Osteocyte (in vitro differentiated cells): ENCODE results near the gene CCDC159. TPM values are rescaled to one million over a fixed set of nuclear protein-coding genes. Genes with fewer than 3 reads are reported as not detected.
A peak's percentile ranks its signal among the peaks of the same experiment; 100 is the strongest.

Source experiments
- DNase-seq: peaks from one replicate; pipeline ENCODE4 v3.0.0; 2021; ENCODE audit warnings: mixed read lengths; ENCODE audit not compliant: unreplicated experiment; ENCODE audit errors: extremely low spot score
- H3K27ac Mint-ChIP-seq: one replicate; pipeline ENCODE4 v1.8.0; 2021; ENCODE audit warnings: mild to moderate bottlenecking, mixed read lengths; ENCODE audit not compliant: unreplicated experiment
- H3K27me3 Mint-ChIP-seq: one replicate; pipeline ENCODE4 v1.8.0; 2021; ENCODE audit warnings: mixed read lengths; ENCODE audit not compliant: unreplicated experiment
- H3K36me3 Mint-ChIP-seq: one replicate; pipeline ENCODE4 v1.8.0; 2021; ENCODE audit warnings: mixed read lengths; ENCODE audit not compliant: unreplicated experiment
- H3K4me1 Mint-ChIP-seq: one replicate; pipeline ENCODE4 v1.8.0; 2021; ENCODE audit warnings: mixed read lengths; ENCODE audit not compliant: unreplicated experiment
- H3K4me3 Mint-ChIP-seq: one replicate; pipeline ENCODE4 v1.8.0; 2021; ENCODE audit warnings: mild to moderate bottlenecking, moderate library complexity, mixed read lengths; ENCODE audit not compliant: unreplicated experiment
- H3K9me3 Mint-ChIP-seq: one replicate; pipeline ENCODE4 v1.8.0; 2021; ENCODE audit warnings: mixed read lengths; ENCODE audit not compliant: unreplicated experiment
- long read RNA-seq: library from polyadenylated mRNA; unstranded; transcript quantifications from one replicate; pipeline ENCODE4 v2.0.0, GENCODE V29; 2021
- total RNA-seq: library from RNA; stranded (reverse); gene quantifications from 2 replicates; pipeline ENCODE4 v1.2.1, GENCODE V29; 2021
- TF ChIP-seq, protein P1 (sequence below): fragments of 200-600 bp; sonication (generic); IDR thresholded peaks from 2 replicates; pipeline ENCODE4 v1.5.0; 2021; ENCODE audit warnings: antibody characterized with exemption, mild to moderate bottlenecking, moderate library complexity

CCDC159 gene, protein sequence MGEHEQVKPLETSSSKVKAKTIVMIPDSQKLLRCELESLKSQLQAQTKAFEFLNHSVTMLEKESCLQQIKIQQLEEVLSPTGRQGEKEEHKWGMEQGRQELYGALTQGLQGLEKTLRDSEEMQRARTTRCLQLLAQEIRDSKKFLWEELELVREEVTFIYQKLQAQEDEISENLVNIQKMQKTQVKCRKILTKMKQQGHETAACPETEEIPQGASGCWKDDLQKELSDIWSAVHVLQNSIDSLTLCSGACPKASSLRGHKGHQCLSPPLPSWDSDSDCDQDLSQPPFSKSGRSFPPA
- total RNA-seq = 22.4 and 28.1 TPM in 2 replicates
- long read RNA-seq, partial matches to known transcripts = 1 of 6 reads
- long read RNA-seq, other reads (novel, unspliced or antisense) = 3 of 6 reads

DNA sequence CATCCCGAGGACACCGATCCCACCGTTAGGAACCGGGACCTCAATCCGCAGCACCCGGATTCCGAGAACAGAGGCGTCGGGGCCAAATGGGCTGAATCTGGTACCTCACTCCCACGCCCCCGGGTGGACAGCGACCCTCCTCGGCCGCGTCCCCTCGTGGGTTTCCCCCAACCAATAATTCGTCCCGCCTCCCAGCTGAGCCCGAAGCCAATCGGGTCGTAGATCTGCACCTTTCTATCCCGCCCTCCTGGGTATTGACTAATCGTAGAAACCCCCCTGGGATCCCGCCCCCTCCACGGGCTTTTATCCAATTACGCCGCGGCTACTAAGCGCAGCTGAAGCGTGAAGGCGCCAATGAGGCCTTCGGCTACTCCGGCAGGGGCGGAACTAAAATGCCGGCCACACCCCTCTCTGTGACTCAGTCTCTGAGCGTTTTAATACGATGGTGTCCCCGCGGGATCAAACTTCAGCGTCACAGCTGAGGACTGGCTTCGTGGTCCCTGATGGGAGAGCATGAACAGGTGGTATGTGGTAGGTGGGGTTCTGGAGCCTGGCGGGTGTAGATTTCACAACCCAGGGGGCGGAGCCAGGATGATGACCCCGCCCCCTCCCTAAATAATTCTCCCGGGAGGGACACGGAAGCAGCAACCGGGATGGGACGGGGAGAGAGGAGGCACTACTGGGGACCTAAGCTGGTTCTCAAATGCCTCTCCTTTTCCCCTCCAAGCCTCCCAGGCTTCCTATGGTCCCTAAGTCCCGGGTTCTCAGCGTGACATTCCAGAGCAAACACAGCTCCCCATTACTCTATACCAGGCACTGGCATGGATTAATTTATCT, at the start of gene CCDC159, which contains the start of gene TMEM205:
Gene CCDC159 (plus strand): TSS at position 416 of the 837 bp plus-strand sequence. CDS start 88 bp downstream, at position 504.
Gene TMEM205 (minus strand): TSS at position 165 of the 837 bp plus-strand sequence. CDS start 649 bp downstream, outside the sequence.
- Mint-ChIP-seq H3K4me1 (peaks cover 31% of the 10 kb centered on the region), H3K27me3 (no peaks in the 10 kb centered on the region), H3K27ac (peak within 1 kb of the TSS; percentile 94), H3K4me3 (peak within 1 kb of the TSS; percentile 91), H3K9me3 (peaks cover 7% of the 10 kb centered on the region), H3K36me3 (peaks cover 3% of the 10 kb centered on the region)
- DNase-seq = peak; percentile 99
- TF ChIP-seq, protein P1, sequence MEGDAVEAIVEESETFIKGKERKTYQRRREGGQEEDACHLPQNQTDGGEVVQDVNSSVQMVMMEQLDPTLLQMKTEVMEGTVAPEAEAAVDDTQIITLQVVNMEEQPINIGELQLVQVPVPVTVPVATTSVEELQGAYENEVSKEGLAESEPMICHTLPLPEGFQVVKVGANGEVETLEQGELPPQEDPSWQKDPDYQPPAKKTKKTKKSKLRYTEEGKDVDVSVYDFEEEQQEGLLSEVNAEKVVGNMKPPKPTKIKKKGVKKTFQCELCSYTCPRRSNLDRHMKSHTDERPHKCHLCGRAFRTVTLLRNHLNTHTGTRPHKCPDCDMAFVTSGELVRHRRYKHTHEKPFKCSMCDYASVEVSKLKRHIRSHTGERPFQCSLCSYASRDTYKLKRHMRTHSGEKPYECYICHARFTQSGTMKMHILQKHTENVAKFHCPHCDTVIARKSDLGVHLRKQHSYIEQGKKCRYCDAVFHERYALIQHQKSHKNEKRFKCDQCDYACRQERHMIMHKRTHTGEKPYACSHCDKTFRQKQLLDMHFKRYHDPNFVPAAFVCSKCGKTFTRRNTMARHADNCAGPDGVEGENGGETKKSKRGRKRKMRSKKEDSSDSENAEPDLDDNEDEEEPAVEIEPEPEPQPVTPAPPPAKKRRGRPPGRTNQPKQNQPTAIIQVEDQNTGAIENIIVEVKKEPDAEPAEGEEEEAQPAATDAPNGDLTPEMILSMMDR = peak; percentile 19

DNA sequence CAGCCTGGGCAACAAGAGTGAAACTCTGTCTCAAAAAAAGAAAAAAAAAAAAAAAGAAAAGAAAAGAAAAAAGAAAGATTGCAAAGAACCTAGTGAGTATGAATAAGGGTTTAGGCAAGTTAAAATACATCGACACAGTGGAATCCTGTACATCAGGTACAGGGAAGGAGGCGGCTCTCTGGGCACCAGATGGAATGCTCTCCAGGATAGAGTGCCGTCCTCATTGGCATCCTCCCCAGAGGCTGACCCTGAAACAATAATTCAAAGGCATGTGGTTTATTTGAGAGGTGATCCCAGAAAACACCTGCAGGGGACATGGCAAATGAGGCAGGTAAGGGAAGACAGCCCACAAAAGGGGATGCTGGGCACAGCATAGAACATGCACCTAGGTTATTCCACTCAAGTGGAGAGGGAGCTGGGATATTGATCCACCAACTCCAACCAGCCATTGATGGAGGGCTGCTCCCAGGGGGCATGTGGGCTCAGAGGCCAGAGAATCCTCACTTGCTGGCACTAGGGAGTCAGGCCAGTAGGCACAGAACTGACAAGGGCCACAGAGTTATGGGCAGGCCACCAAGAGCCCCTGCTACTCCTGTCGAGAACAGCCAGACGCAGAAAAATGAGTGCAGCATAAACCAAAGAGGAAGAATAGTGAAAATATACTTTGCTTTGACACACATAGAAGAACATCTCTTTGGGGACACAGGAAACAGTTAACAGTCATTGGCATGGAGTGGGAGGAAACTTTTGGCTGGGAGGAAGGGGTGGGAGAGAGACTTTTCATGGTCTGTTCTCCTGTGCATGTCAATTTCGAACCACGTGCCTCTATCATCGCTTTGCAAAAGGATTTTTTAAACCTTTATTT, 46.1 kb upstream of the CCDC159 start:
- Mint-ChIP-seq H3K27me3 (peaks cover 29% of the 10 kb centered on the region), H3K4me3 (no peak overlapping the region), H3K9me3 (no peaks in the 10 kb centered on the region), H3K36me3 (no peaks in the 10 kb centered on the region), H3K27ac (no peak overlapping the region), H3K4me1 (no peaks in the 10 kb centered on the region)
- TF ChIP-seq, protein P1 = no peak
- DNase-seq = no peak

DNA sequence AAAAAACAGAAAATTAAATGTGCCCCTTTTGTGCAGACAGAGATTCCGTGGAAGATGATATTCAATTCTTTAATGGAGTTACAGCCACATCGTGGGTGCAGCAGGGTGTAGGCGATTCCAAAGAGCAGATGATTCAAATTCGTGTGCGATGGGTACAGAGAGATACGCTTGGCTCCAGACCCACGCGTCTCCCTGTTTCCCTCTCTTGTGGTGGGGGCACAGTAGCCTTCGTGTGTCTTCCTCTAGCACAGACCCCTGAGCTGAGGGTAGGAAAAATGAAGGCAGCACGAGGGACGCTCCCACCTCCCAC, 45.6 kb upstream of the CCDC159 start:
- H3K36me3 Mint-ChIP-seq = no peaks in the 10 kb centered on the region
- TF ChIP-seq, protein P1 = no peak
- peaks cover 31% of the 10 kb centered on the region for H3K27me3 Mint-ChIP-seq
- H3K4me1 Mint-ChIP-seq = no peaks in the 10 kb centered on the region
- H3K9me3 Mint-ChIP-seq = no peaks in the 10 kb centered on the region
- no peak for DNase-seq
- no peak overlapping the region for H3K4me3 Mint-ChIP-seq
- H3K27ac Mint-ChIP-seq = no peak overlapping the region

DNA sequence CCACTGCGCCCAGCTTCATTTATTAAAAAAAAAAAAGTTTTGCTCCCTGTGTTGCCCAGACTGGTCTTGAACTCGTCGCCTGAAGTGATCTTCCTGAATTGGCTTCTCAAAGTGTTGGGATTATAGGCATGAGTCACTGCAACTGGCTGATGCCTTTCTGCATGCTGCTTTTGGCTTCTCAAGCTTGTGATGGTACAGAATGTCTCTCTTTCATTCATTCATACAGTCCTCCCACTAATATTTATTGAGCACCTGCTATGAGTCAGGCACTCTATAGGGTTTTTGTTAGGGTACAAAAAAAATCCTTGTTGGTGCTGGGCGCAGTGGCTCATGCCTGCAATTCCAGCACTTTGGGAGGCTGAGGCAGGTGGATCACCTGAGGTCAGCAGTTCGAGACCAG, 41.4 kb upstream of the CCDC159 start:
- Mint-ChIP-seq H3K36me3 (no peaks in the 10 kb centered on the region), H3K9me3 (no peaks in the 10 kb centered on the region), H3K4me3 (no peak overlapping the region), H3K27ac (no peak overlapping the region), H3K4me1 (no peaks in the 10 kb centered on the region), H3K27me3 (peaks cover 24% of the 10 kb centered on the region)
- TF ChIP-seq, protein P1 = no peak
- DNase-seq = no peak
